ENCODE measurements around the gene MORN1. TPM values are rescaled to one million over a fixed set of nuclear protein-coding genes. Genes with fewer than 3 reads are reported as not detected.
A peak's percentile ranks its signal among the peaks of the same experiment; 100 is the strongest.

The MORN1 gene
- total and polyA plus RNA-seq, 2 experiments from 2014 or later, result 4.5 to 9.4 TPM

- Histone ChIP-seq H4K20me1 (ENCODE audit: insufficient read depth, poor library complexity, severe bottlenecking) (peaks cover 30% of the 10 kb centered on the region), H3K36me3 (replicated peaks; ENCODE audit: insufficient read depth, low read depth) (no peaks in the 10 kb centered on the region), H3K4me1 (ENCODE audit: insufficient read depth) (peaks cover 25% of the 10 kb centered on the region), H2AFZ (no peak overlapping the region), H3K27me3 (no peaks in the 10 kb centered on the region), H3K9me2 (replicated peaks; ENCODE audit: insufficient read depth) (no peaks in the 10 kb centered on the region), H3K4me3 (no peak overlapping the region), H3K79me2 (peaks cover 82% of the 10 kb centered on the region), H3K9me3 (ENCODE audit: low read depth) (no peaks in the 10 kb centered on the region), H3K27ac (peak overlapping the region; percentile 59), H3K4me2 (peak overlapping the region; percentile 91)
- TF ChIP-seq EZH2phosphoT487 (IDR thresholded peaks at IDR 0.05; ENCODE audit: low read depth, severe bottlenecking, unreplicated experiment) (no peak), CTCF (IDR thresholded peaks at IDR 0.05; ENCODE audit: poor library complexity) (no peak), EZH2 (IDR thresholded peaks at IDR 0.05; ENCODE audit: borderline replicate concordance) (no peak)
- WGBS (ENCODE audit: low lambda C conversion rate, missing lambda C conversion rate), result 94% methylated on average over 7 of the region's 7 CpGs
- no peak for DNase-seq (ENCODE audit: low spot score)
These were observed 2.9 kb upstream of the MORN1 start for GRCh38 chr1:2394220-2394619.

- H3K9me3 ChIP-seq (ENCODE audit: low read depth), result no peaks in the 10 kb centered on the region
- H3K36me3 ChIP-seq (replicated peaks; ENCODE audit: insufficient read depth, low read depth), result no peaks in the 10 kb centered on the region
- TF ChIP-seq CTCF (IDR thresholded peaks at IDR 0.05; ENCODE audit: poor library complexity) (no peak), EZH2 (IDR thresholded peaks at IDR 0.05; ENCODE audit: borderline replicate concordance) (no peak), EZH2phosphoT487 (IDR thresholded peaks at IDR 0.05; ENCODE audit: low read depth, severe bottlenecking, unreplicated experiment) (no peak)
- H3K79me2 ChIP-seq, result peaks cover 74% of the 10 kb centered on the region
- DNase-seq (ENCODE audit: low spot score), result peak; percentile 44
- peak overlapping the region; percentile 59 for H3K27ac ChIP-seq
- 81% methylated on average over 9 of the region's 9 CpGs for WGBS (ENCODE audit: low lambda C conversion rate, missing lambda C conversion rate)
- H3K4me2 ChIP-seq, result peak overlapping the region; percentile 91
- H2AFZ ChIP-seq, result no peak overlapping the region
- no peaks in the 10 kb centered on the region for H3K27me3 ChIP-seq
- H3K9me2 ChIP-seq (replicated peaks; ENCODE audit: insufficient read depth), result no peaks in the 10 kb centered on the region
- H3K4me3 ChIP-seq, result no peak overlapping the region
- peaks cover 27% of the 10 kb centered on the region for H4K20me1 ChIP-seq (ENCODE audit: insufficient read depth, poor library complexity, severe bottlenecking)
- H3K4me1 ChIP-seq (ENCODE audit: insufficient read depth), result peaks cover 25% of the 10 kb centered on the region
These were observed 2.1 kb upstream of the MORN1 start for GRCh38 chr1:2393471-2393877.

- Histone ChIP-seq H4K20me1 (ENCODE audit: insufficient read depth, poor library complexity, severe bottlenecking) (peaks cover 27% of the 10 kb centered on the region), H3K9me2 (replicated peaks; ENCODE audit: insufficient read depth) (no peaks in the 10 kb centered on the region), H3K36me3 (replicated peaks; ENCODE audit: insufficient read depth, low read depth) (no peaks in the 10 kb centered on the region), H3K27me3 (no peaks in the 10 kb centered on the region), H3K9me3 (ENCODE audit: low read depth) (no peaks in the 10 kb centered on the region), H3K79me2 (peaks cover 68% of the 10 kb centered on the region), H2AFZ (no peak overlapping the region), H3K4me3 (peak overlapping the region; percentile 24), H3K27ac (peak overlapping the region; percentile 59), H3K4me1 (ENCODE audit: insufficient read depth) (peaks cover 25% of the 10 kb centered on the region), H3K4me2 (peak overlapping the region; percentile 91)
- DNase-seq (ENCODE audit: low spot score), result no peak
- WGBS (ENCODE audit: low lambda C conversion rate, missing lambda C conversion rate), result 71% methylated on average over 16 of the region's 16 CpGs
- TF ChIP-seq EZH2 (IDR thresholded peaks at IDR 0.05; ENCODE audit: borderline replicate concordance) (no peak), CTCF (IDR thresholded peaks at IDR 0.05; ENCODE audit: poor library complexity) (no peak), EZH2phosphoT487 (IDR thresholded peaks at IDR 0.05; ENCODE audit: low read depth, severe bottlenecking, unreplicated experiment) (no peak)
These were observed 1.3 kb upstream of the MORN1 start for GRCh38 chr1:2392686-2393085.

Data from hepatocyte (in vitro differentiated cells).